Measurements from ENCODE around the gene SLBP. TPM values are rescaled to one million over a fixed set of nuclear protein-coding genes. Genes with fewer than 3 reads are reported as not detected.

Gene SLBP
- total and polyA plus RNA-seq, 12 donors: 19.0 to 81.0 (median 38.1) TPM

DNA sequence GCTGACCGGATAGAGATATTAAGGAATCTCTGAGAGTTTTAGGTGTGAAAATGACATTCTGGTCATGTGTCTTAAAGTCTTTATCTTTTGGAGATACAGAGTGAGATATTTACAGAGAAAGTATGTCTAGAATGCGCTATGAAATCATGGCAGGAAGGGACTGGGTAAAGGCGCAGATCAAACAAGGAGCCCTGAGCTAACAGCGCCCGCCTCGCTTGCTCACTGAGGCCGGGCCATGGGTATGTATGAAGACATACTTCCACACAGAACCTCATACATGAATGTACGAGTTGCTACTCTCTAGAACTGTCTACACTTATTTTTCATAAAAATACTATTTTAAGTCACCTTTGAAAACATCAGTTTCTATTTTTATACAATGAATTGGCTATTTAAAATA, 48.0 kb downstream of the SLBP start:
- no peaks in the 10 kb centered on the region for H3K36me3 ChIP-seq (replicated peaks in 1 of 2)
- no peaks in the 10 kb centered on the region for H3K9me3 ChIP-seq (replicated peaks in 1 of 3)
- intact Hi-C loops (cut with DNase I): no loop called here
- no peaks in the 10 kb centered on the region for H3K4me1 ChIP-seq (replicated peaks in 1 of 2)
- H3K27ac ChIP-seq: no peak overlapping the region
- DNase-seq: no peak
- H3K4me3 ChIP-seq: no peak overlapping the region
- TF ChIP-seq, protein P1, sequence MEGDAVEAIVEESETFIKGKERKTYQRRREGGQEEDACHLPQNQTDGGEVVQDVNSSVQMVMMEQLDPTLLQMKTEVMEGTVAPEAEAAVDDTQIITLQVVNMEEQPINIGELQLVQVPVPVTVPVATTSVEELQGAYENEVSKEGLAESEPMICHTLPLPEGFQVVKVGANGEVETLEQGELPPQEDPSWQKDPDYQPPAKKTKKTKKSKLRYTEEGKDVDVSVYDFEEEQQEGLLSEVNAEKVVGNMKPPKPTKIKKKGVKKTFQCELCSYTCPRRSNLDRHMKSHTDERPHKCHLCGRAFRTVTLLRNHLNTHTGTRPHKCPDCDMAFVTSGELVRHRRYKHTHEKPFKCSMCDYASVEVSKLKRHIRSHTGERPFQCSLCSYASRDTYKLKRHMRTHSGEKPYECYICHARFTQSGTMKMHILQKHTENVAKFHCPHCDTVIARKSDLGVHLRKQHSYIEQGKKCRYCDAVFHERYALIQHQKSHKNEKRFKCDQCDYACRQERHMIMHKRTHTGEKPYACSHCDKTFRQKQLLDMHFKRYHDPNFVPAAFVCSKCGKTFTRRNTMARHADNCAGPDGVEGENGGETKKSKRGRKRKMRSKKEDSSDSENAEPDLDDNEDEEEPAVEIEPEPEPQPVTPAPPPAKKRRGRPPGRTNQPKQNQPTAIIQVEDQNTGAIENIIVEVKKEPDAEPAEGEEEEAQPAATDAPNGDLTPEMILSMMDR (IDR thresholded peaks at IDR 0.05): no peak
- TF ChIP-seq POLR2A (IDR thresholded peaks at IDR 0.05): no peak
- WGBS, 4 donors: 82 to 95% (median 91%) methylated on average over 8 of the region's 8 CpGs
- H3K27me3 ChIP-seq: no peaks in the 10 kb centered on the region

DNA sequence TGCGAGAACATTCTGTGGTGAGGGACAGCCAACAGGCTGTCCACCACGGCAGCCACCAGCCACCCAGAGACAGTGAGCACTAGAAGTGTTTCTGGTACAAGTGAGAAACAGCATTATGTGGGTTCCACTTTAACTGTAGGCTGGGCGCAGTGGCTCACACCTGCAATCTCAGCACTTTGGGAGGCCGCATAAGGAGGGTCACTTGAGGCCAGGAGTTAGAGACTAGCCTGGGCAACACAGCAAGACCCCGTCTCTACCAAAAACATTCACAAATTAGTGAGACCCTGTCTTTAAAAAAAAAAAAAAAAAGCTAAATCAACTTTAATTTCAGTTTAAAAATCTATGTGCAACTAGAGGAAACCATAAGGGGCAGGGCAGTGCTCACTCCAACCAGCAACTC, 48.6 kb downstream of the SLBP start:
- Histone ChIP-seq H3K27ac (no peak overlapping the region), H3K27me3 (no peaks in the 10 kb centered on the region), H3K9me3 (replicated peaks in 1 of 3) (no peaks in the 10 kb centered on the region), H3K4me1 (replicated peaks in 1 of 2) (no peaks in the 10 kb centered on the region), H3K36me3 (replicated peaks in 1 of 2) (no peaks in the 10 kb centered on the region), H3K4me3 (no peak overlapping the region)
- no peak for DNase-seq
- WGBS, 4 donors: 95 to 99% (median 97%) methylated on average over 5 of the region's 5 CpGs
- intact Hi-C loops (cut with DNase I): no loop called here
- TF ChIP-seq POLR2A (IDR thresholded peaks at IDR 0.05): no peak
- TF ChIP-seq, protein P1 (IDR thresholded peaks at IDR 0.05): no peak

DNA sequence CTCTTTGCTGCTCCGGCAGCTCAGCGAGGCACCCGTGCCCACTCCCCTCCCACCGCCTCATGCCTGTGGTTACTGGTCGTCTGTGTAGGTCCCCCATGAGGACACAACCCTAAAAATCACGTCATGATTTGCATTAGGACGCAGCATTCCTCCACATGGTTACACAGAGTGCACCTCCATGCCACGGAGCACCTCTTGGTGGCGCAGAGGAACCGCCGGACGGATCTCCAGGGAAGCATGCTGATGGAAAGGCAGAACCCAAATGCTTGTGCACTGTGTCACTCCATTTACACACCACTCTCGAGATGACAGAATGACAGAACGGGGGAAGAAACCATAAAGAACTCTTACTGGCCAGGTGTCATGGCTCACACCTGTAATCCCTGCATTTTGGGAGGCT, 50.4 kb downstream of the SLBP start:
- no peak for DNase-seq
- Histone ChIP-seq H3K4me3 (no peak overlapping the region), H3K9me3 (replicated peaks in 1 of 3) (no peaks in the 10 kb centered on the region), H3K27ac (no peak overlapping the region), H3K4me1 (replicated peaks in 1 of 2) (no peaks in the 10 kb centered on the region), H3K27me3 (no peaks in the 10 kb centered on the region), H3K36me3 (replicated peaks in 1 of 2) (no peaks in the 10 kb centered on the region)
- TF ChIP-seq, protein P1 (IDR thresholded peaks at IDR 0.05): no peak
- no peak for TF ChIP-seq POLR2A (IDR thresholded peaks at IDR 0.05)
- intact Hi-C loops (cut with DNase I): no loop called here
- 86 to 93% (median 87%) methylated on average over 12 to 14 of the region's 14 CpGs for WGBS, 4 donors

DNA sequence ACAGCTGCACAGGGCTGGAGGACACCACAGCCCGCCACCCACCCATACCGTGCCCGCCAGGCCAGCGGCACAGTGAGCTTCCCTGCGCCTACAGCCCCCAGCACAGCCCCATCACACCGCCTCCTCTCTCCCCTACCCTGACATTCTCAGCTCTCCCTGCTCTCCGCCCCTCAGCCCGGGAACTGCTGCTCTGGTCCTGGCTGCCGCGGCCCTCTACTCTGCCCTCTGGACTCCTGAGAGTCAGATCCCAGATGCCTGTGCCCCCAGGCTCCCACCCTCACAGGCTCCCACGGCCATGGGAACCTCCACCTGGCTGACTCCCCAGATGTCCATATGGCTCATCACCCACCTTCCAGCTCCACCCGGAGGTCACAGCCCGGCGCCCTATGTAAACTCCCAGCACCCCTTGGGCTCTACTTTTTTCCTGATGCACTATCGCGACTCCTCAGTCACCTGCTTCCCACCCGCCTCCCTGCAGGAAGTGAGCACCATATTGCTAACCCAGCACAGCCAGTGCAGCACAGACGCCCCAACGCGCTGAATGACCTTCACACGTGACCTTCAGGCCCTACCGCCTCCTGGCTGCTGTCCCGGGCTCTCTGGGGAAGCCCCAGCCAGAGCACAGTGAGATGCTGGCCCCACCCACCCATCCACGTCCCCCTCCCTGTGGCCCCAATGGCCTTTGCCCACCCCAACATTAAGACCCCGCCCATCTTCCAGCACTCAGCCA, 51.0 kb downstream of the SLBP start:
- Histone ChIP-seq H3K27ac (no peak overlapping the region), H3K4me3 (no peak overlapping the region), H3K36me3 (replicated peaks in 1 of 2) (no peaks in the 10 kb centered on the region), H3K4me1 (replicated peaks in 1 of 2) (no peaks in the 10 kb centered on the region), H3K9me3 (replicated peaks in 1 of 3) (no peaks in the 10 kb centered on the region), H3K27me3 (no peaks in the 10 kb centered on the region)
- intact Hi-C loops (cut with DNase I): no loop called here
- no peak for TF ChIP-seq POLR2A (IDR thresholded peaks at IDR 0.05)
- WGBS, 4 donors: 65 to 71% (median 68%) methylated on average over 23 to 25 of the region's 25 CpGs
- peak in 3 of 7 donors; percentile 24 to 34 (median 27) for DNase-seq

All from adrenal gland (tissue), 12 donors.